Brain microvascular endothelial cell (primary cell): Measurements from ENCODE around the gene SLC25A27.

Experiments used
- DNase-seq: peaks from one replicate; pipeline ENCODE4 v3.0.0-alpha.2; 2020
- H3K27ac ChIP-seq: fragments of 250-450 bp; sonication (Bioruptor Pico); 2 replicates; pipeline ENCODE4 v1.5.1; 2020; ENCODE audit warnings: mild to moderate bottlenecking, moderate library complexity
- H3K27me3 ChIP-seq: fragments of 250-450 bp; sonication (Bioruptor Pico); replicated peaks from 2 replicates; pipeline ENCODE4 v1.5.1; 2020; ENCODE audit warnings: mild to moderate bottlenecking
- H3K36me3 ChIP-seq: fragments of 250-450 bp; sonication (Bioruptor Pico); replicated peaks from 2 replicates; pipeline ENCODE4 v1.5.1; 2020; ENCODE audit warnings: mild to moderate bottlenecking
- H3K4me3 ChIP-seq: 2 replicates; pipeline ENCODE4 v1.5.1; 2011; ENCODE audit warnings: low read depth, mild to moderate bottlenecking, control low read depth, low read length, moderate library complexity
- CTCF ChIP-seq: IDR thresholded peaks from 2 replicates; pipeline ENCODE4 v1.5.1; 2011; ENCODE audit warnings: low read depth, mild to moderate bottlenecking, moderate library complexity, low read length, control low read depth, inconsistent platforms; ENCODE audit errors: missing control alignments
- in situ Hi-C: cut with HindIII; loops from 2 replicates; pipeline ENCODE4 v1.10.0; 2017; ENCODE audit warnings: low sequenced_read_pairs, low pct_ligation_motif_present

Gene SLC25A27

GRCh38 chr6:46706464-46706863 lies 53.7 kb downstream of the SLC25A27 start:
- Histone ChIP-seq H3K27ac (no peak overlapping the region), H3K27me3 (peaks cover 3% of the 10 kb centered on the region), H3K4me3 (no peak overlapping the region), H3K36me3 (no peaks in the 10 kb centered on the region)
- in situ Hi-C loops: no loop called here
- DNase-seq: no peak
- no peak for TF ChIP-seq CTCF

- no peak for TF ChIP-seq CTCF
- no peak for DNase-seq
- Histone ChIP-seq H3K36me3 (no peaks in the 10 kb centered on the region), H3K4me3 (no peak overlapping the region), H3K27ac (no peak overlapping the region), H3K27me3 (no peaks in the 10 kb centered on the region)
- in situ Hi-C loops: no loop called here
Observed at GRCh38 chr6:46711491-46711890, 58.7 kb downstream of the SLC25A27 start.

GRCh38 chr6:46715141-46715540 lies 62.4 kb downstream of the SLC25A27 start:
- in situ Hi-C loops: no loop called here
- Histone ChIP-seq H3K27me3 (no peaks in the 10 kb centered on the region), H3K4me3 (no peak overlapping the region), H3K27ac (no peak overlapping the region), H3K36me3 (no peaks in the 10 kb centered on the region)
- no peak for TF ChIP-seq CTCF
- no peak for DNase-seq

GRCh38 chr6:46719099-46719498 lies 66.3 kb downstream of the SLC25A27 start:
- no peak overlapping the region for H3K4me3 ChIP-seq
- DNase-seq: peak; percentile 61

GRCh38 chr6:46720401-46720800 lies 67.6 kb downstream of the SLC25A27 start:
- no peak for TF ChIP-seq CTCF
- no peak for DNase-seq
- no peaks in the 10 kb centered on the region for H3K27me3 ChIP-seq
- H3K27ac ChIP-seq: no peak overlapping the region
- in situ Hi-C loops: no loop called here
- no peaks in the 10 kb centered on the region for H3K36me3 ChIP-seq
- H3K4me3 ChIP-seq: no peak overlapping the region

More at GRCh38 chr6:46719099-46719498, 66.3 kb downstream of the SLC25A27 start:
- H3K27me3 ChIP-seq: no peaks in the 10 kb centered on the region
- H3K27ac ChIP-seq: no peak overlapping the region
- no peak for TF ChIP-seq CTCF
- in situ Hi-C loops: no loop called here
- H3K36me3 ChIP-seq: no peaks in the 10 kb centered on the region
